Measurements from ENCODE around the gene RPS10.

The RPS10 gene

GRCh38 chr6:34425498-34426410 lies at the start of gene RPS10:
Gene RPS10, minus strand, starts transcription at chr6:34426069. Its CDS starts 848 bp downstream, at chr6:34425221.
- DNase-seq (ENCODE audit: low read depth): peak; percentile 57

GRCh38 chr6:34475238-34475682 lies 49.4 kb upstream of the RPS10 start:
- DNase-seq (ENCODE audit: low read depth): no peak

- no peak for DNase-seq (ENCODE audit: low read depth)
These were observed 48.9 kb upstream of the RPS10 start for GRCh38 chr6:34474754-34475153.

- DNase-seq (ENCODE audit: low read depth): no peak
These were observed 48.1 kb upstream of the RPS10 start for GRCh38 chr6:34473967-34474366.

- no peak for DNase-seq (ENCODE audit: low read depth)
These were observed 46.6 kb upstream of the RPS10 start for GRCh38 chr6:34472425-34472824.

- DNase-seq (ENCODE audit: low read depth): no peak
These were observed 43.6 kb upstream of the RPS10 start for GRCh38 chr6:34469499-34469898.

GRCh38 chr6:34468378-34468892 lies 42.6 kb upstream of the RPS10 start:
- no peak for DNase-seq (ENCODE audit: low read depth)

GRCh38 chr6:34466242-34467185 lies 40.6 kb upstream of the RPS10 start:
- no peak for DNase-seq (ENCODE audit: low read depth)

- DNase-seq (ENCODE audit: low read depth): no peak
These were observed 39.8 kb upstream of the RPS10 start, which contains the start of gene PACSIN1 for GRCh38 chr6:34465531-34466241. Gene PACSIN1, plus strand, starts transcription at chr6:34466076. Its CDS starts 60,230 bp downstream, at chr6:34526306.

GRCh38 chr6:34463849-34464248 lies 38.0 kb upstream of the RPS10 start:
- DNase-seq (ENCODE audit: low read depth): no peak

GRCh38 chr6:34463299-34463698 lies 37.4 kb upstream of the RPS10 start:
- DNase-seq (ENCODE audit: low read depth): no peak

GRCh38 chr6:34462551-34462971 lies 36.7 kb upstream of the RPS10 start:
- no peak for DNase-seq (ENCODE audit: low read depth)

- DNase-seq (ENCODE audit: low read depth): no peak
These were observed 36.1 kb upstream of the RPS10 start for GRCh38 chr6:34462010-34462409.

GRCh38 chr6:34460796-34461507 lies 35.1 kb upstream of the RPS10 start:
- DNase-seq (ENCODE audit: low read depth): no peak

GRCh38 chr6:34459899-34460593 lies 34.2 kb upstream of the RPS10 start:
- peak; percentile 15 for DNase-seq (ENCODE audit: low read depth)

GRCh38 chr6:34457742-34458735 lies 32.2 kb upstream of the RPS10 start:
- no peak for DNase-seq (ENCODE audit: low read depth)

GRCh38 chr6:34457382-34457741 lies 31.5 kb upstream of the RPS10 start:
- DNase-seq (ENCODE audit: low read depth): no peak

- no peak for DNase-seq (ENCODE audit: low read depth)
These were observed 30.0 kb upstream of the RPS10 start for GRCh38 chr6:34455831-34456230.

GRCh38 chr6:34451192-34451591 lies 25.3 kb upstream of the RPS10 start:
- DNase-seq (ENCODE audit: low read depth): no peak

Data from non-pigmented ciliary epithelial cell (primary cell).